GM18858 (cell line): ENCODE measurements around the gene RALB.
A peak's percentile ranks its signal among the peaks of the same experiment; 100 is the strongest.
"Not testable (repeated sequence)": the region's sequence is repeated elsewhere in the genome, so short reads cannot be mapped to it uniquely, and the experiment has no call there.

Experiments used
- ATAC-seq: cut with Tn5 transposase; IDR thresholded peaks from one replicate; pipeline ENCODE4 v1.9.1; 2021; ENCODE audit not compliant: unreplicated experiment

RALB gene

GRCh38 chr2:120291401-120292311 is 39.0 kb downstream of the RALB start:
- no peak for ATAC-seq

GRCh38 chr2:120293096-120294007 is 40.7 kb downstream of the RALB start:
- ATAC-seq = peak; percentile 32

- ATAC-seq = peak; percentile 98
These were observed 41.3 kb downstream of the RALB start for GRCh38 chr2:120294008-120294340.

GRCh38 chr2:120298173-120298835 is 45.7 kb downstream of the RALB start:
- ATAC-seq = no peak

GRCh38 chr2:120299004-120299403 is 46.4 kb downstream of the RALB start:
- ATAC-seq = no peak

- no peak for ATAC-seq
These were observed 46.9 kb downstream of the RALB start for GRCh38 chr2:120299561-120299960.

GRCh38 chr2:120300385-120300784 is 47.7 kb downstream of the RALB start:
- no peak for ATAC-seq

GRCh38 chr2:120301284-120301683 is 48.6 kb downstream of the RALB start:
- no peak for ATAC-seq

GRCh38 chr2:120302301-120302700 is 49.6 kb downstream of the RALB start:
- ATAC-seq = no peak

- ATAC-seq = no peak
These were observed 50.5 kb downstream of the RALB start for GRCh38 chr2:120303177-120303576.

GRCh38 chr2:120305296-120305695 is 52.6 kb downstream of the RALB start:
- ATAC-seq = no peak

- ATAC-seq = no peak
These were observed 53.4 kb downstream of the RALB start for GRCh38 chr2:120305937-120306490.

GRCh38 chr2:120307482-120307881 is 54.8 kb downstream of the RALB start:
- ATAC-seq = no peak

GRCh38 chr2:120308038-120308910 is 55.6 kb downstream of the RALB start:
- ATAC-seq = no peak

- peak; percentile 60 for ATAC-seq
These were observed 57.5 kb downstream of the RALB start for GRCh38 chr2:120310136-120310535.

- ATAC-seq = not testable (repeated sequence)
These were observed 58.2 kb downstream of the RALB start for GRCh38 chr2:120310841-120311240.

GRCh38 chr2:120312076-120312475 is 59.4 kb downstream of the RALB start:
- ATAC-seq = no peak

GRCh38 chr2:120312860-120313694 is 60.4 kb downstream of the RALB start:
- ATAC-seq = no peak
